Osteoblast (primary cell): Measurements from ENCODE around the gene PPP1R3C. TPM values are rescaled to one million over a fixed set of nuclear protein-coding genes. Genes with fewer than 3 reads are reported as not detected.

Experiments
- DNase-seq: peaks from one replicate; pipeline ENCODE4 v3.0.0; 2011; ENCODE audit warnings: low spot score, mixed read lengths; ENCODE audit not compliant: insufficient read length; ENCODE audit errors: missing footprints
- H2AFZ ChIP-seq: 2 replicates; pipeline ENCODE4 v1.6.0; 2011; ENCODE audit warnings: mild to moderate bottlenecking, low read length
- H3K27ac ChIP-seq: 2 replicates; pipeline ENCODE4 v1.5.1; 2011; ENCODE audit warnings: mild to moderate bottlenecking, low read depth, low read length, moderate library complexity
- H3K27me3 ChIP-seq: 2 replicates; pipeline ENCODE4 v1.6.0; 2012; ENCODE audit warnings: mild to moderate bottlenecking, control low read depth, inconsistent platforms, low read length, moderate library complexity; ENCODE audit not compliant: insufficient read depth
- H3K36me3 ChIP-seq: 2 replicates; pipeline ENCODE4 v1.5.1; 2011; ENCODE audit warnings: mild to moderate bottlenecking, low read length, control low read depth, moderate library complexity; ENCODE audit not compliant: insufficient read depth
- H3K4me1 ChIP-seq: 2 replicates; pipeline ENCODE4 v1.5.1; 2011; ENCODE audit warnings: mild to moderate bottlenecking, low read length, control low read depth, moderate library complexity; ENCODE audit not compliant: insufficient read depth
- H3K4me2 ChIP-seq: 2 replicates; pipeline ENCODE4 v1.6.0; 2011; ENCODE audit warnings: mild to moderate bottlenecking, low read length; ENCODE audit not compliant: insufficient read depth
- H3K4me3 ChIP-seq: fragments of 200-600 bp; sonication (generic); 3 replicates; pipeline ENCODE4 v1.5.1; 2012; ENCODE audit warnings: mild to moderate bottlenecking, low read length, inconsistent platforms; ENCODE audit not compliant: insufficient read depth
- H3K79me2 ChIP-seq: 2 replicates; pipeline ENCODE4 v1.6.0; 2012; ENCODE audit warnings: mild to moderate bottlenecking, low read length, control low read depth, inconsistent platforms; ENCODE audit not compliant: insufficient read depth
- H3K9me3 ChIP-seq: 2 replicates; pipeline ENCODE4 v1.5.1; 2011; ENCODE audit warnings: low read depth, low read length, control low read depth
- H4K20me1 ChIP-seq: 2 replicates; pipeline ENCODE4 v1.6.0; 2012; ENCODE audit warnings: mild to moderate bottlenecking, low read length, control low read depth; ENCODE audit not compliant: insufficient read depth
- total RNA-seq: library from RNA; depleted of rRNA; stranded (reverse); fragments of >200 nt; gene quantifications from 2 replicates; pipeline ENCODE4 v1.2.3, GENCODE V29; 2012
- TF ChIP-seq, protein P1 (sequence below): IDR thresholded peaks from 2 replicates; pipeline ENCODE4 v1.5.1; 2011; ENCODE audit warnings: mild to moderate bottlenecking, low read depth, low read length, moderate library complexity; ENCODE audit errors: extremely low read depth

PPP1R3C gene
- total RNA-seq, 1 donor: 87.9 TPM

DNA sequence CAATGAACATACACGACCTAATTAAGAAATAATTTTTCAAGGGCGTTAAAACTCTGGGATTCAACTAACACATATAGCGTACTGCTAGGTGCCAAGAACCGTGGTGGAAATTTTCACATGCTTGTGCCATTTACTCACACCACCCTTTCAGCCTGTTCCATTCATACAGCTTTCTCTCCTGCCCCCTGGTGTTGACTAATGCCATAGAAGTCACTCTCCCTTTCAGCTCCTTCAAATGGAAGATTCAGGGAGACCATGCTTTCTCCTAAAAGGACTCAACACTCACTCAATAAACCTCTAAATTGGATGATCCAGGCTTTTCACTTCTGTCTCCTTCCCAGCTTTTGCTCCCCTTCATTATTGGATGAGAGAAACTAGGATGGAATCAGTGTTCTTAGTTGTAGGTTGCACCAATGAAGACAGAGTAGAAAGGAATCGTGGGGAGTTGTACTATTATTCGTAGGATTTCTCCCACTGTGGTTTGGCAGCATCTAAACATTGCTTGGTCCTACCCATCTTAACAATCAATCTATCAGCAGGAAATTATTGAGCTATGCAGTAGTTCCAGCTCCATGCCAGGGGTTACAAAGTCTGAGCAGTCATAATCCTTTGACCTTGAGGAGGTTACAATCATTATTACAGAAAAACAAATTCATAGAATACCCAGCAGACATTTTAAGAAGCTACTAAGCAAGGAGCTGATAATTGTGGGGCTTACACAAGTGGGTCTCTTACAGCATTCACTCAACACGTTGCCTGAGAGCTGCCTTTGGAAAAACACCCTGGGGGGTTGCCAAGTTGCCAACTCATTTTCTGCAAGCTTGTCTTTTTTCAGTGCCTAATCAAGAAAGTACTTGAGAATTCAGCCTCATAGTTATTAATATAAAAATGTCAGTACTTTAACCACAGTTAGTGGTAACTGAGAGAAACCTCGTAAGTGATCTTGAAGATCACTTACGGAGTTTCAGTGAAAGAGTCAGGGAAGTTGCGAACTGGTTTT, 2.8 kb upstream of the PPP1R3C start:
- H3K4me1 ChIP-seq: peaks cover 28% of the 10 kb centered on the region
- H3K9me3 ChIP-seq: no peaks in the 10 kb centered on the region
- peaks cover 19% of the 10 kb centered on the region for H3K79me2 ChIP-seq
- peak; percentile 93 for DNase-seq
- H3K27me3 ChIP-seq: no peaks in the 10 kb centered on the region
- peaks cover 7% of the 10 kb centered on the region for H4K20me1 ChIP-seq
- H3K4me3 ChIP-seq: no peak overlapping the region
- TF ChIP-seq, protein P1, sequence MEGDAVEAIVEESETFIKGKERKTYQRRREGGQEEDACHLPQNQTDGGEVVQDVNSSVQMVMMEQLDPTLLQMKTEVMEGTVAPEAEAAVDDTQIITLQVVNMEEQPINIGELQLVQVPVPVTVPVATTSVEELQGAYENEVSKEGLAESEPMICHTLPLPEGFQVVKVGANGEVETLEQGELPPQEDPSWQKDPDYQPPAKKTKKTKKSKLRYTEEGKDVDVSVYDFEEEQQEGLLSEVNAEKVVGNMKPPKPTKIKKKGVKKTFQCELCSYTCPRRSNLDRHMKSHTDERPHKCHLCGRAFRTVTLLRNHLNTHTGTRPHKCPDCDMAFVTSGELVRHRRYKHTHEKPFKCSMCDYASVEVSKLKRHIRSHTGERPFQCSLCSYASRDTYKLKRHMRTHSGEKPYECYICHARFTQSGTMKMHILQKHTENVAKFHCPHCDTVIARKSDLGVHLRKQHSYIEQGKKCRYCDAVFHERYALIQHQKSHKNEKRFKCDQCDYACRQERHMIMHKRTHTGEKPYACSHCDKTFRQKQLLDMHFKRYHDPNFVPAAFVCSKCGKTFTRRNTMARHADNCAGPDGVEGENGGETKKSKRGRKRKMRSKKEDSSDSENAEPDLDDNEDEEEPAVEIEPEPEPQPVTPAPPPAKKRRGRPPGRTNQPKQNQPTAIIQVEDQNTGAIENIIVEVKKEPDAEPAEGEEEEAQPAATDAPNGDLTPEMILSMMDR: peak; percentile 90
- no peak overlapping the region for H3K27ac ChIP-seq
- H3K36me3 ChIP-seq: peaks cover 4% of the 10 kb centered on the region
- H3K4me2 ChIP-seq: peak overlapping the region; percentile 29
- peak overlapping the region; percentile 56 for H2AFZ ChIP-seq

DNA sequence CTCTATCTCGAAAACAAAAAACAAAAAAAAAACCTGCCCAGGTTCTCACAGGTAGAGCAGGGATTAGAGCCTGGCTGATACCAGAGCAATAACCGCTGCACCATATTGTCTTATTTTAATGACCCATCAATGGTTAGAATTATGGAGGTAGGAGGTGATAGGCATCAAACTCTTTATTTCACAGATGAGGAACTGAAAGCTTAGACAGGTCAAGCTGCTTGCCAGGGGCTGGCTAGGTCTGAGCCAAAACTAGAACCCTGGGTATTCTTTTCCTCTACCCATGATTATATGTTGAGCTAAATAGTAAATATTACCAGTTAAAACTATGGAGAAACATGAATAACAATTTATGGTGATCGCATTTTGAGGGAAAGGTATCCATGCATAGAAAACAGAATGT, 2.0 kb upstream of the PPP1R3C start:
- H3K4me2 ChIP-seq: peak overlapping the region; percentile 29
- H3K9me3 ChIP-seq: no peaks in the 10 kb centered on the region
- TF ChIP-seq, protein P1: no peak
- H3K79me2 ChIP-seq: peaks cover 27% of the 10 kb centered on the region
- H3K36me3 ChIP-seq: peaks cover 12% of the 10 kb centered on the region
- H4K20me1 ChIP-seq: peaks cover 8% of the 10 kb centered on the region
- peak; percentile 39 for DNase-seq
- H2AFZ ChIP-seq: no peak overlapping the region
- H3K4me3 ChIP-seq: no peak overlapping the region
- H3K27ac ChIP-seq: no peak overlapping the region
- H3K4me1 ChIP-seq: peaks cover 36% of the 10 kb centered on the region
- no peaks in the 10 kb centered on the region for H3K27me3 ChIP-seq

DNA sequence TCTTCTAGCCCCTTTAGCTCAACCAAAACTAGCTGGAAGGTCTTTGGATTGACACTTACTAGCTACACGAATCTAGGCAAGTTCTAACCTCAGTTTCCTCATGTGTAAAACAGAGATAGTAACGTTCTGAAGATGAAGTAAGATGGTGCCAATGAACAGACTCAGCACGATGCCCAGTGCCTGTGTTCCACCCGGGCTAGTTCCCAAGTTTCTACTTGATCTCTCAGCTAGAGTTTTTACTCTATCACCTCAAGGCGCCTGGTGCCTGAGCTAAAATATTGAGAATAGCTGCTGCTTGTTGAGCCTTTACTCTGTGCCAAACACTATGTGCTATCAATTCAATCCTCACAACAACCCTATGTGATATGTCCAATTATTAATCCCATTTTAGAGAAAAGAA, 1.4 kb upstream of the PPP1R3C start:
- H4K20me1 ChIP-seq: peaks cover 8% of the 10 kb centered on the region
- no peak overlapping the region for H3K4me2 ChIP-seq
- TF ChIP-seq, protein P1: no peak
- DNase-seq: no peak
- H2AFZ ChIP-seq: no peak overlapping the region
- peaks cover 42% of the 10 kb centered on the region for H3K4me1 ChIP-seq
- H3K36me3 ChIP-seq: peaks cover 18% of the 10 kb centered on the region
- H3K4me3 ChIP-seq: no peak overlapping the region
- H3K9me3 ChIP-seq: no peaks in the 10 kb centered on the region
- peaks cover 33% of the 10 kb centered on the region for H3K79me2 ChIP-seq
- H3K27ac ChIP-seq: no peak overlapping the region
- no peaks in the 10 kb centered on the region for H3K27me3 ChIP-seq

DNA sequence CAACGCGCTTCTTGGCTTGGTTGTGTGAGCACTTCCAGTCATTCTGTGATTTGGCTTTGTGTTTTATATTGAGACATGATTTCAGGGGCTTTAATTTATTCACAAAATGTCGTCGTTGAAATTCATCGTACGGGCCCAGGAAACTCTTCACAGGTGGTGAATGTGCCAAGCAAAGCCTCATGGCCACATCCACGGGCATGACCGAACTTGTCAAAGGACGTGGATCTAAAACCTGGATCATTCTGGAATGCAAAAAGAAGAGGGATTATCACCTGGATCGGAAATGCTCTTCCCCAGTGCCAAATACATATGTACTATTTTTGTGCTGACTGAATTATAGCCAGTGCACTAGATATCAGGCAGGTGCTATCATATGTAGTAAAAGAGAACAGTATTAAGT, 2.2 kb downstream of the PPP1R3C start:
- H3K27ac ChIP-seq: peak overlapping the region; percentile 9
- H2AFZ ChIP-seq: peak overlapping the region; percentile 11
- DNase-seq: no peak
- H3K4me1 ChIP-seq: peaks cover 46% of the 10 kb centered on the region
- H3K9me3 ChIP-seq: no peaks in the 10 kb centered on the region
- TF ChIP-seq, protein P1: no peak
- peaks cover 33% of the 10 kb centered on the region for H3K79me2 ChIP-seq
- no peaks in the 10 kb centered on the region for H3K27me3 ChIP-seq
- H4K20me1 ChIP-seq: peaks cover 8% of the 10 kb centered on the region
- peak overlapping the region; percentile 87 for H3K4me3 ChIP-seq
- peak overlapping the region; percentile 97 for H3K4me2 ChIP-seq
- peaks cover 18% of the 10 kb centered on the region for H3K36me3 ChIP-seq
